ENCODE results near the gene PKD1L1.

The PKD1L1 gene

GRCh38 chr7:47730142-47730541, 218.1 kb downstream of the PKD1L1 start:
- TF ChIP-seq TEAD4 (IDR thresholded peaks at IDR 0.05): no peak
- TF ChIP-seq EP300 (IDR thresholded peaks at IDR 0.05; ENCODE audit: borderline replicate concordance): no peak
- TF ChIP-seq TCF12 (IDR thresholded peaks at IDR 0.05; ENCODE audit: low read depth): no peak
- TF ChIP-seq USF1 (IDR thresholded peaks at IDR 0.05): no peak
- TF ChIP-seq REST (IDR thresholded peaks at IDR 0.05; ENCODE audit: low read depth): no peak
- TF ChIP-seq NFIC (IDR thresholded peaks at IDR 0.05): no peak

- TF ChIP-seq REST (IDR thresholded peaks at IDR 0.05; ENCODE audit: low read depth) (no peak), CEBPB (IDR thresholded peaks at IDR 0.05) (no peak), TAF1 (IDR thresholded peaks at IDR 0.05; ENCODE audit: low read depth) (no peak), EGR1 (IDR thresholded peaks at IDR 0.05) (no peak), MAX (IDR thresholded peaks at IDR 0.05) (no peak), FOXM1 (IDR thresholded peaks at IDR 0.05; ENCODE audit: borderline replicate concordance, low read depth) (no peak), EP300 (IDR thresholded peaks at IDR 0.05; ENCODE audit: borderline replicate concordance) (no peak), TCF12 (IDR thresholded peaks at IDR 0.05; ENCODE audit: low read depth) (no peak), YY1 (IDR thresholded peaks at IDR 0.05; ENCODE audit: low read depth) (no peak), TEAD4 (IDR thresholded peaks at IDR 0.05) (no peak), RAD21 (IDR thresholded peaks at IDR 0.05; ENCODE audit: low read depth) (no peak)
Measured at GRCh38 chr7:47726047-47726726, 222.1 kb downstream of the PKD1L1 start.

GRCh38 chr7:47725031-47725780, 223.1 kb downstream of the PKD1L1 start:
- TF ChIP-seq FOXM1 (IDR thresholded peaks at IDR 0.05; ENCODE audit: borderline replicate concordance, low read depth) (peak; percentile 11; the same call in 1 of the 2 replicates), MAX (IDR thresholded peaks at IDR 0.05) (no peak), CEBPB (IDR thresholded peaks at IDR 0.05) (no peak)
